Astrocyte (in vitro differentiated cells and primary cell): Measurements from ENCODE around the gene NSA2. TPM values are rescaled to one million over a fixed set of nuclear protein-coding genes. Genes with fewer than 3 reads are reported as not detected.

Experiments
- DNase-seq: peaks from one replicate; pipeline ENCODE4 v3.0.0-alpha.2; 2010; ENCODE audit warnings: low read depth
- FAIRE-seq: peaks from 2 replicates; lab custom pipeline; 2011; peaks lifted over from hg19 to GRCh38; lab: Jason Lieb, UNC
- H2AFZ ChIP-seq: 2 replicates; pipeline ENCODE4 v1.6.0; 2012; ENCODE audit warnings: low read depth, low read length, inconsistent platforms
- H3K27ac ChIP-seq: 2 replicates; pipeline ENCODE4 v1.5.1; 2011; ENCODE audit warnings: low read depth, low read length, inconsistent platforms
- H3K27me3 ChIP-seq: 2 replicates; pipeline ENCODE4 v1.6.0; 2011; ENCODE audit warnings: low read length, inconsistent platforms; ENCODE audit not compliant: insufficient read depth
- H3K36me3 ChIP-seq: 2 replicates; pipeline ENCODE4 v1.5.1; 2011; ENCODE audit warnings: low read length, inconsistent platforms; ENCODE audit not compliant: insufficient read depth
- H3K4me1 ChIP-seq: 2 replicates; pipeline ENCODE4 v1.5.1; 2011; ENCODE audit warnings: low read length, inconsistent platforms; ENCODE audit not compliant: insufficient read depth
- H3K4me2 ChIP-seq: 2 replicates; pipeline ENCODE4 v1.6.0; 2012; ENCODE audit warnings: low read length, inconsistent platforms
- H3K4me3 ChIP-seq: 2 replicates; pipeline ENCODE4 v1.5.1; 2011; ENCODE audit warnings: low read depth, mild to moderate bottlenecking, low read length, inconsistent platforms; ENCODE audit not compliant: insufficient read depth
- H3K79me2 ChIP-seq: 2 replicates; pipeline ENCODE4 v1.6.0; 2012; ENCODE audit warnings: mild to moderate bottlenecking, low read length, inconsistent platforms; ENCODE audit not compliant: insufficient read depth
- H3K9ac ChIP-seq: 2 replicates; pipeline ENCODE4 v1.6.0; 2012; ENCODE audit warnings: mild to moderate bottlenecking, low read length, inconsistent platforms
- H3K9me3 ChIP-seq: 2 replicates; pipeline ENCODE4 v1.5.1; 2012; ENCODE audit warnings: low read depth, mild to moderate bottlenecking, low read length, inconsistent platforms; ENCODE audit not compliant: insufficient read depth
- H4K20me1 ChIP-seq: 2 replicates; pipeline ENCODE4 v1.6.0; 2012; ENCODE audit warnings: low read length, inconsistent platforms; ENCODE audit not compliant: insufficient read depth
- H3K27ac Mint-ChIP-seq: one replicate; pipeline ENCODE4 v1.8.0; 2021; ENCODE audit warnings: mild to moderate bottlenecking, mixed read lengths; ENCODE audit not compliant: unreplicated experiment
- H3K27me3 Mint-ChIP-seq: one replicate; pipeline ENCODE4 v1.8.0; 2021; ENCODE audit warnings: low read depth, mixed read lengths; ENCODE audit not compliant: unreplicated experiment
- H3K36me3 Mint-ChIP-seq: one replicate; pipeline ENCODE4 v1.8.0; 2021; ENCODE audit warnings: low read depth, mixed read lengths; ENCODE audit not compliant: unreplicated experiment
- H3K4me1 Mint-ChIP-seq: one replicate; pipeline ENCODE4 v1.8.0; 2021; ENCODE audit warnings: low read depth, mixed read lengths; ENCODE audit not compliant: unreplicated experiment
- H3K4me3 Mint-ChIP-seq: one replicate; pipeline ENCODE4 v1.8.0; 2021; ENCODE audit warnings: mild to moderate bottlenecking, moderate library complexity, mixed read lengths; ENCODE audit not compliant: unreplicated experiment
- H3K9me3 Mint-ChIP-seq: one replicate; pipeline ENCODE4 v1.8.0; 2021; ENCODE audit warnings: mild to moderate bottlenecking, mixed read lengths; ENCODE audit not compliant: unreplicated experiment
- CTCF ChIP-seq: IDR thresholded peaks from 2 replicates; pipeline ENCODE4 v1.5.1; 2011; ENCODE audit warnings: low read depth, mild to moderate bottlenecking, inconsistent platforms, low read length, moderate library complexity; ENCODE audit not compliant: insufficient read depth
- EZH2 ChIP-seq: IDR thresholded peaks from 2 replicates; pipeline ENCODE4 v1.6.1; 2012; ENCODE audit warnings: mild to moderate bottlenecking, low read length, inconsistent platforms; ENCODE audit not compliant: insufficient read depth
- total RNA-seq: library from RNA; stranded (reverse); gene quantifications from 2 replicates; pipeline ENCODE4 v1.2.1, GENCODE V29; 2021

The NSA2 gene
- total RNA-seq, 1 donor from 2014 or later = 44.0 TPM

DNA sequence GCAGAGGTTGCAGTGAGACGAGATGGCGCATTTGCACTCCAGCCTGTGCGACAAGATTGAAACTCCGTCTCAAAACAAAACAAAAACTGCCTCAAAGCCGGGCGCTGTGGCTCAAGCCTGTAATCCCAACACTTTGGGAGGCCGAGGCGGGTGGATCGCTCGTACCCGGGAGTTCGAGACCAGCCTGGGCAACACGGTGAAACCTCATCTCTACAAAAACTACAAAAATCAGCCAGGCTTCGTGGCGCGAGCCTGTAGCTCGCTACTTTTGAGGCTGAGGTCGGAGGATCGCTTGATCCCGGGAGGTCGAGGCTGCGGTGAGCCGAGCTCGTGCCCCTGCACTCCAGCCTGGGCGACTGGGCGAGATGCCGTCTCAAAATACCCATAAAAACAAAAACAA lies 1.1 kb upstream of the NSA2 start:
- DNase-seq (no peak), FAIRE-seq (no peak)
- Histone ChIP-seq H3K4me2 (peak overlapping the region; percentile 94), H2AFZ (no peak overlapping the region), H3K4me1 (peaks cover 10% of the 10 kb centered on the region), H3K9ac (peak overlapping the region; percentile 90), H3K27me3 (no peaks in the 10 kb centered on the region), H3K4me3 (peak overlapping the region; percentile 98), H4K20me1 (peaks cover 9% of the 10 kb centered on the region), H3K9me3 (no peaks in the 10 kb centered on the region), H3K36me3 (peaks cover 12% of the 10 kb centered on the region), H3K27ac (peak overlapping the region; percentile 11), H3K79me2 (peaks cover 62% of the 10 kb centered on the region)
- Mint-ChIP-seq H3K9me3 (no peaks in the 10 kb centered on the region), H3K27me3 (no peaks in the 10 kb centered on the region), H3K27ac (peak overlapping the region; percentile 86), H3K4me1 (peaks cover 32% of the 10 kb centered on the region), H3K36me3 (peaks cover 3% of the 10 kb centered on the region), H3K4me3 (peak overlapping the region; percentile 99)
- TF ChIP-seq EZH2 = no peak
- no peak for TF ChIP-seq CTCF

GRCh38 chr5:74766418-74766848 lies 616 bp upstream of the NSA2 start:
- H3K9me3 ChIP-seq = no peaks in the 10 kb centered on the region
- peak overlapping the region; percentile 67 for H3K27ac ChIP-seq
- FAIRE-seq = no peak
- TF ChIP-seq EZH2 = no peak
- TF ChIP-seq CTCF = peak; percentile 36
- Mint-ChIP-seq H3K4me3 (peak overlapping the region; percentile 99), H3K36me3 (peaks cover 3% of the 10 kb centered on the region), H3K27ac (peak overlapping the region; percentile 86), H3K4me1 (peaks cover 27% of the 10 kb centered on the region), H3K27me3 (no peaks in the 10 kb centered on the region), H3K9me3 (no peaks in the 10 kb centered on the region)
- H3K4me2 ChIP-seq = peak overlapping the region; percentile 94
- H3K27me3 ChIP-seq = no peaks in the 10 kb centered on the region
- peaks cover 58% of the 10 kb centered on the region for H3K79me2 ChIP-seq
- H4K20me1 ChIP-seq = peaks cover 9% of the 10 kb centered on the region
- H2AFZ ChIP-seq = peak overlapping the region; percentile 92
- peak; percentile 62 for DNase-seq
- peak overlapping the region; percentile 90 for H3K9ac ChIP-seq
- H3K36me3 ChIP-seq = peaks cover 10% of the 10 kb centered on the region
- peak overlapping the region; percentile 98 for H3K4me3 ChIP-seq
- H3K4me1 ChIP-seq = peaks cover 10% of the 10 kb centered on the region

DNA sequence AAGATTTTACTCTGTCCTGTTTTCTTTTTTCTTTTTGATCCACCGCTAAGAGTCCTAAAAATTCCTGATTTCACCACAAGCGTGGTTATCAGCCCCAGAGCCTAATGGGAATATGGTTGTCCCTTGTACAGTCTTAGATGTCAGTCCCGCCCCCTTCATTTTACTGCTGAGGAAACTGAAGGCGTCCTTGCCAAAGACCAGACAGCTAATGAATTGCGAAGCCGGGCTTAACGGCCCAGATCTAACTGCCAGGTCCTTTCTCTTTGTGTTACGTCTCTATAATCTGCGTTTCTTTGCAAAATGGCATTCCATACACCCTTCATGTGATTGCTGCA lies 497 bp downstream of the NSA2 start:
- H3K27ac ChIP-seq = peak overlapping the region; percentile 67
- peak; percentile 50 for DNase-seq
- H2AFZ ChIP-seq = peak overlapping the region; percentile 92
- H4K20me1 ChIP-seq = peaks cover 9% of the 10 kb centered on the region
- peak overlapping the region; percentile 94 for H3K4me2 ChIP-seq
- TF ChIP-seq EZH2 = no peak
- TF ChIP-seq CTCF = no peak
- peaks cover 53% of the 10 kb centered on the region for H3K79me2 ChIP-seq
- no peak for FAIRE-seq
- Mint-ChIP-seq H3K36me3 (peaks cover 3% of the 10 kb centered on the region), H3K4me3 (peak overlapping the region; percentile 99), H3K27ac (peak overlapping the region; percentile 86), H3K4me1 (peaks cover 17% of the 10 kb centered on the region), H3K27me3 (no peaks in the 10 kb centered on the region), H3K9me3 (no peaks in the 10 kb centered on the region)
- H3K4me3 ChIP-seq = peak overlapping the region; percentile 98
- H3K9me3 ChIP-seq = no peaks in the 10 kb centered on the region
- H3K36me3 ChIP-seq = peaks cover 14% of the 10 kb centered on the region
- no peaks in the 10 kb centered on the region for H3K27me3 ChIP-seq
- peaks cover 10% of the 10 kb centered on the region for H3K4me1 ChIP-seq
- H3K9ac ChIP-seq = peak overlapping the region; percentile 90
